Esophagus muscularis mucosa (tissue), 4 donors: ENCODE measurements around the gene NUDT1.

ENCODE experiments used
- EP300 ChIP-seq: sonication (generic); formaldehyde crosslinking; IDR thresholded peaks from one replicate; pipeline ENCODE4 v1.6.1; 2017; ENCODE audit warnings: antibody characterized with exemption
- POLR2A ChIP-seq: fragments of 450-650 bp; IDR thresholded peaks from one replicate; pipeline ENCODE4 v1.6.1; 2017; ENCODE audit warnings: antibody characterized with exemption, moderate library complexity, mild to moderate bottlenecking, low read depth
- POLR2AphosphoS5 ChIP-seq, 2 donors: sonication (generic); formaldehyde crosslinking; IDR thresholded peaks; one replicate each; pipeline ENCODE4 v1.6.1; 2017; ENCODE audit warnings: antibody characterized with exemption in 2 of 2
- TF ChIP-seq, protein P1 (sequence below), 3 experiments: fragments of 200-600 bp in 2 of 3; fragments of 450-650 bp in 1 of 3; sonication (generic) in 2 of 3; IDR thresholded peaks; one replicate each; pipeline ENCODE4 v1.5.1; 2017 to 2019; ENCODE audit warnings: antibody characterized with exemption in 3 of 3, mild to moderate bottlenecking in 2 of 3, moderate library complexity in 1 of 3

DNA sequence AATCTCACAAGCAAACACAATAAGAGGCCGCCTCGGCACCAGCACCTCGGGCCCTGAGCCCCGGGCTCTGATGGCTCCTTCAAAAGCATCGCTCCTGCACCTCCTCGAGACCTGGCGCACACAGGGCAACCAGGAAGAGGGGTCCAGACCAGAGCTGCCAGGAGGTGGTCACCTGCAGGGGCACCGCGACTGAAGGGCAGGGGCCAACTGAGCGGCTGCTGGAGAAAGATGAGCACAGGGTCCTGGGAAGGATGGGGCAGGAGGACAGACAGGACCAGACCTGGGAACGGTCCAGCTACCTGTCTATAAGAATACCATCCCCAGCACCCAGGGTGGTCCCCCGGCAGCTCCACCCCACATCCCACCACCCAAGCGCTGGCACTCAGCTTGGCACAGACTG, 30.1 kb upstream of the NUDT1 start:
- TF ChIP-seq, protein P1, sequence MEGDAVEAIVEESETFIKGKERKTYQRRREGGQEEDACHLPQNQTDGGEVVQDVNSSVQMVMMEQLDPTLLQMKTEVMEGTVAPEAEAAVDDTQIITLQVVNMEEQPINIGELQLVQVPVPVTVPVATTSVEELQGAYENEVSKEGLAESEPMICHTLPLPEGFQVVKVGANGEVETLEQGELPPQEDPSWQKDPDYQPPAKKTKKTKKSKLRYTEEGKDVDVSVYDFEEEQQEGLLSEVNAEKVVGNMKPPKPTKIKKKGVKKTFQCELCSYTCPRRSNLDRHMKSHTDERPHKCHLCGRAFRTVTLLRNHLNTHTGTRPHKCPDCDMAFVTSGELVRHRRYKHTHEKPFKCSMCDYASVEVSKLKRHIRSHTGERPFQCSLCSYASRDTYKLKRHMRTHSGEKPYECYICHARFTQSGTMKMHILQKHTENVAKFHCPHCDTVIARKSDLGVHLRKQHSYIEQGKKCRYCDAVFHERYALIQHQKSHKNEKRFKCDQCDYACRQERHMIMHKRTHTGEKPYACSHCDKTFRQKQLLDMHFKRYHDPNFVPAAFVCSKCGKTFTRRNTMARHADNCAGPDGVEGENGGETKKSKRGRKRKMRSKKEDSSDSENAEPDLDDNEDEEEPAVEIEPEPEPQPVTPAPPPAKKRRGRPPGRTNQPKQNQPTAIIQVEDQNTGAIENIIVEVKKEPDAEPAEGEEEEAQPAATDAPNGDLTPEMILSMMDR (IDR thresholded peaks at IDR 0.05): no peak
- TF ChIP-seq EP300 (no peak), POLR2A (no peak), POLR2AphosphoS5 (IDR thresholded peaks at IDR 0.05) (no peak)
